Endothelial cell of umbilical vein (primary cell): ENCODE measurements around the gene NEK6. TPM values are rescaled to one million over a fixed set of nuclear protein-coding genes. Genes with fewer than 3 reads are reported as not detected.

Experiments used
- BruUV-seq: library from RNA; stranded (reverse); fragments of 400-500 nt; replicated peaks from 2 replicates; lab custom pipeline; 2021; lab: Mats Ljungman, UMichigan
- CTCF ChIA-PET: fragments of 300-600, 350-600 bp; sonication (Branson Sonifier 250); formaldehyde crosslinking; loops from one replicate; lab custom pipeline; 2021; ENCODE audit warnings: antibody characterized with exemption, inconsistent platforms; lab: Charles Lee
- POLR2A ChIA-PET: fragments of 300-600, 350-600 bp; sonication (Branson Sonifier 250); formaldehyde crosslinking; loops from one replicate; lab custom pipeline; 2021; ENCODE audit warnings: antibody characterized with exemption, inconsistent platforms; lab: Charles Lee
- DNase-seq: peaks from one replicate; pipeline ENCODE4 v3.0.0-alpha.2; 2011; ENCODE audit warnings: low read depth, low spot score
- FAIRE-seq: peaks from 2 replicates; lab custom pipeline; 2011; peaks lifted over from hg19 to GRCh38; lab: Jason Lieb, UNC
- H2AFZ ChIP-seq: 2 replicates; pipeline ENCODE4 v1.6.0; 2012; ENCODE audit warnings: low read depth, low read length, control low read depth, inconsistent platforms
- H3K27ac ChIP-seq: 2 replicates; pipeline ENCODE4 v1.5.1; 2011; ENCODE audit warnings: low read depth, mild to moderate bottlenecking, control low read depth, low read length, moderate library complexity; ENCODE audit not compliant: insufficient read depth
- H3K27me3 ChIP-seq, 2 experiments: 2 replicates each; pipeline versions ENCODE4 v1.6.0 to v1.6.1; 2011; ENCODE audit warnings: low read length in 2 of 2, mixed read lengths in 1 of 2; ENCODE audit not compliant: control insufficient read depth in 2 of 2, insufficient read depth in 2 of 2
- H3K36me3 ChIP-seq, 2 experiments: 2 replicates in 1 of 2; 3 replicates in 1 of 2; pipeline ENCODE4 v1.5.1; 2011; ENCODE audit warnings: low read length in 2 of 2, mild to moderate bottlenecking in 1 of 2, moderate library complexity in 1 of 2; ENCODE audit not compliant: control insufficient read depth in 2 of 2, insufficient read depth in 2 of 2; ENCODE audit errors: extremely low read depth in 1 of 2
- H3K4me1 ChIP-seq: 3 replicates; pipeline ENCODE4 v1.5.1; 2011; ENCODE audit warnings: mild to moderate bottlenecking, low read length; ENCODE audit not compliant: control insufficient read depth, insufficient read depth; ENCODE audit errors: extremely low read depth
- H3K4me2 ChIP-seq: 2 replicates; pipeline ENCODE4 v1.6.1; 2011; ENCODE audit warnings: low read length, control low read depth, mixed read lengths; ENCODE audit not compliant: insufficient read depth
- H3K4me3 ChIP-seq, 3 experiments: fragments of 200-600 bp in 1 of 3; sonication (generic), shearing (Covaris generic) in 1 of 3; replicated peaks in 1 of 3; 2 replicates each; pipeline ENCODE4 v1.5.1; 2011 to 2016; ENCODE audit warnings: control low read depth in 3 of 3, low read length in 3 of 3, mild to moderate bottlenecking in 2 of 3, inconsistent platforms in 1 of 3, low read depth in 1 of 3, moderate library complexity in 1 of 3; ENCODE audit not compliant: insufficient read depth in 1 of 3
- H3K79me2 ChIP-seq: 2 replicates; pipeline ENCODE4 v1.6.0; 2012; ENCODE audit warnings: low read length, inconsistent platforms; ENCODE audit not compliant: control insufficient read depth, insufficient read depth
- H3K9ac ChIP-seq: replicated peaks from 2 replicates; pipeline ENCODE3; 2011; ENCODE audit warnings: low read length, control low read depth; ENCODE audit not compliant: insufficient read depth; ENCODE audit errors: extremely low read depth
- H3K9me1 ChIP-seq: replicated peaks from 3 replicates; pipeline ENCODE4 v1.6.0; 2011; ENCODE audit warnings: mild to moderate bottlenecking, low read length; ENCODE audit not compliant: control insufficient read depth, insufficient read depth; ENCODE audit errors: extremely low read depth
- H3K9me3 ChIP-seq: replicated peaks from 2 replicates; pipeline ENCODE4 v1.5.1; 2012; ENCODE audit warnings: low read length, inconsistent platforms; ENCODE audit not compliant: control insufficient read depth, insufficient read depth
- H4K20me1 ChIP-seq: replicated peaks from 2 replicates; pipeline ENCODE3; 2011; ENCODE audit warnings: mild to moderate bottlenecking, low read length; ENCODE audit not compliant: control insufficient read depth, insufficient read depth; ENCODE audit errors: extremely low read depth
- CTCF ChIP-seq, 2 donors: IDR thresholded peaks; 1 replicate in 1 of 2; 2 replicates in 1 of 2; pipeline ENCODE4 v1.5.1; 2011; ENCODE audit warnings: low read length in 2 of 2, mild to moderate bottlenecking in 2 of 2, moderate library complexity in 2 of 2, control low read depth in 1 of 2, inconsistent platforms in 1 of 2, low read depth in 1 of 2; ENCODE audit not compliant: insufficient read depth in 1 of 2; ENCODE audit errors: extremely low read depth in 1 of 2
- MAX ChIP-seq: IDR thresholded peaks from 2 replicates; pipeline ENCODE4 v1.6.1; 2011; ENCODE audit not compliant: insufficient read depth, insufficient read length
- POLR2A ChIP-seq: IDR thresholded peaks from 2 replicates; pipeline ENCODE4 v1.6.1; 2012; ENCODE audit warnings: low read depth, mild to moderate bottlenecking, control low read depth, low read length
- POLR2AphosphoS5 ChIP-seq: IDR thresholded peaks from 2 replicates; pipeline ENCODE4 v1.6.1; 2012; ENCODE audit warnings: low read depth, mild to moderate bottlenecking, control low read depth, low read length, moderate library complexity; ENCODE audit not compliant: insufficient read depth
- dilution Hi-C: fragments of 300-500 bp; cut with MboI; formaldehyde crosslinking; loops from one replicate; pipeline ENCODE4 v1.15.0; 2019; ENCODE audit warnings: low sequenced_read_pairs; ENCODE audit not compliant: extremely low pct_ligation_motif_present
- intact Hi-C: fragments of 100-400 bp; cut with micrococcal nuclease; formaldehyde crosslinking; loops from one replicate; pipeline ENCODE4 v1.10.0; 2022
- polyA plus RNA-seq, 4 experiments: library from polyadenylated mRNA; depleted of rRNA in 3 of 4; stranded (reverse) in 3 of 4; unstranded in 1 of 4; fragments of >200 nt; gene quantifications; 2 replicates each; pipeline versions ENCODE4 v1.2.1 to v1.2.3, GENCODE V29; 2011 to 2012; ENCODE audit warnings: missing spikeins in 1 of 4
- total RNA-seq: library from RNA; stranded (reverse); gene quantifications from 2 replicates; pipeline ENCODE4 v1.2.3, GENCODE V29; 2021

The NEK6 gene
- total and polyA plus RNA-seq, 2 donors (not counting 3 experiments of a cell fraction or from before 2014, with no cell fraction given) = 64.3 to 67.1 TPM

GRCh38 chr9:124321935-124322334, 64.2 kb downstream of the NEK6 start:
- DNase-seq (no peak), FAIRE-seq (no peak)
- H4K20me1 ChIP-seq = no peaks in the 10 kb centered on the region
- peaks cover 9 to 42% of the 10 kb centered on the region in 2 experiments for H3K36me3 ChIP-seq
- dilution Hi-C loops = loop anchor here (25.0 kb wide), 1 partner anchor 110 kb away; no protein-coding TSS in a partner anchor
- no peak overlapping the region for H3K4me2 ChIP-seq
- POLR2A ChIA-PET = no interaction called here
- H3K9ac ChIP-seq = no peak overlapping the region
- H3K27me3 ChIP-seq = no peaks in the 10 kb centered on the region
- no peak for TF ChIP-seq POLR2A
- no peak for TF ChIP-seq CTCF (IDR thresholded peaks at IDR 0.05; ENCODE audit: extremely low read depth in 1 of 2, insufficient read depth in 1 of 2, low read depth in 1 of 2, low read length in 2 of 2)
- TF ChIP-seq MAX = no peak
- TF ChIP-seq POLR2AphosphoS5 = no peak
- no peaks in the 10 kb centered on the region for H3K9me1 ChIP-seq
- H3K4me3 ChIP-seq = no peak overlapping the region
- no peaks in the 10 kb centered on the region for H3K4me1 ChIP-seq
- H2AFZ ChIP-seq = no peak overlapping the region
- H3K79me2 ChIP-seq = peaks cover 2% of the 10 kb centered on the region
- CTCF ChIA-PET = interaction anchor here (4.2 to 4.4 kb wide), 2 partner anchors 189 to 195 kb away, joined by 36 to 41 read pairs; no protein-coding TSS in a partner anchor
- no peaks in the 10 kb centered on the region for H3K9me3 ChIP-seq
- H3K27ac ChIP-seq = no peak overlapping the region
- BruUV-seq = no TSS peak
- intact Hi-C loops = loop anchor here (2.0 to 10.0 kb wide), 2 partner anchors 55 to 917 kb away; no protein-coding TSS in a partner anchor
